Measurements from ENCODE around the gene MTR.

The MTR gene

GRCh38 chr1:236795035-236795756, at the start of gene MTR:
Gene MTR (plus strand): TSS chr1:236795292. CDS start chr1:236795704, 412 bp downstream.
- peak; percentile 99 for DNase-seq

DNA sequence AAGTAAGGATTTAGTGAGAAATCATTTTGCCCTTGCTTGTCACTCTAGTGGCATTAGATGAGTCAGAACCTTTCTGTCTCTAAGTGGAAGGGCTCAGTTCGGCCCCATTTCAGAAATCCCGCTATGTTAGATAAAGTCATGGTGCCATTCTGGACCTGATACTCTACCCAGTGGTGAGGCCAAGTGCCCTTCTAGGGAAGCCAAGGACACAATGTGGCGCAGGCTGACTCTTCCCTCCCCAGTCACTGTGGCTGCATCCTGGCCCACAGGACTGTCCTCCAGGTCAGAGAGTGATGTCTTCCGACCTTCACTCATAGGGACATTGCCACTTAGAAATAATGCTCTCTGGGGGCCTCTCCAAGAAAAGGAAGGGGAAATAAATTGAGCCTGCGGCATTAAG, 48.3 kb upstream of the MTR start:
- no peak for DNase-seq

DNA sequence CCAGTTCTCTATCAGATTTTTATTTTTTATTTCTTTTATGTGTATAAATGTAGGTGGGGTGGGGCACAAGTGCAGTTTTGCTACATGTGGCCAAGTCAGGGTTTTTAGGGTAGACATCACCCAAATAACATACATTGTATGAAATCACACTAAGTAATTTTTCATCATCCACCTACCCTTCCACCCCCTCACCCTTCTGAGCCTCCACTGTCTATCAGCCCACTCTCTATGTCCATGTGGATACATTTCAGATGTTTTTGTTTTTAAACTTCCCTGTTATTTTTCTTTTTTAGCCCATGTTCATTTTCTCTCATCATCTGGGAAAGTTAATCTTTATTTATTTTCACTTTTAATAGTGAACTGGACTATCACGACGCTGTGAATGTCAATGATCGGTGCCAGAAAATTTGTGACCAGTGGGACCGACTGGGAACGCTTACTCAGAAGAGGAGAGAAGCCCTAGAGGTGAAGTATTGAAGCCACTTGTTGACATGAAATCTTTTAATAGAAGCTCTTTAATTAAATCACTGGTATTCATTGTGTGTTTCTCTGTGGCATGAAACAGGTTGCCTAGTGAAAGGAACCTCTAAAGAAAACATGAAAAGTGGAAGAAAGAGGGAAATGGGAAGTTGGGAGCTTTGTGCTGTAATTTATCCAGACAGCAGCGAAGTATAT, 47.6 kb upstream of the MTR start:
- no peak for DNase-seq

GRCh38 chr1:236748268-236748870, 46.7 kb upstream of the MTR start:
- DNase-seq, result no peak

DNA sequence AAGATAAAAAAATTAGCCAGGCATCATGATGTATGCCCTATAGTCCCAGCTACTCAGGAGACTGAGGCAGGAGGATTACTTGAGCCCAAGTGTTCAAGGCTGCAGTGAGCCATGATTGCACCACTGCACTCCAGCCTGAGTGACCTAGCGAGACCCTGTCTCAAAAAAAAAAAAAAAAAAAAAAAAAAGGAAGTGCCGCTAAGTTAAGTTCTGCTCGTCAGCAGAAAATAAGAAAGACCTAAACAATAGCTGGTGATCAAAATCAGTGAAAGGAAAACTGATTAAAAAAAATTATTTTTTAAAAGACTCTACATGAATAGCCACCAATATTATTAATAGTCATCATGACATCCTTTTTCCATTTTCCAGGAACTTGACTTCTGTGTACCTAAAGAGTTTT, 44.2 kb upstream of the MTR start:
- no peak for DNase-seq

DNA sequence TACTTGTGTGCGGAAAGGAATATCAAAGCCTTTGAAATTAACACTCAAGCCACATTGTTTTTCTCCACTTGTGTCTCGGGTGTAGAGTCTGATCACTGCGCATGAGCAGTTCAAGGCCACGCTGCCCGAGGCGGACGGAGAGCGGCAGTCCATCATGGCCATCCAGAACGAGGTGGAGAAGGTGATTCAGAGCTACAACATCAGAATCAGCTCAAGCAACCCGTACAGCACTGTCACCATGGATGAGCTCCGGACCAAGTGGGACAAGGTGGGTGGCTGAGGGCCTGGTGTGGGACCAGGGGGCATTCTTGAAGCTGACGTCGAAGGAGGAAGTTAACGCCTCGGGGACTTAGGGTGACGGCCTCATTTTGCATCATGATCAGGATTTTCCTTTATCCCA, 43.7 kb upstream of the MTR start:
- DNase-seq, result no peak

DNA sequence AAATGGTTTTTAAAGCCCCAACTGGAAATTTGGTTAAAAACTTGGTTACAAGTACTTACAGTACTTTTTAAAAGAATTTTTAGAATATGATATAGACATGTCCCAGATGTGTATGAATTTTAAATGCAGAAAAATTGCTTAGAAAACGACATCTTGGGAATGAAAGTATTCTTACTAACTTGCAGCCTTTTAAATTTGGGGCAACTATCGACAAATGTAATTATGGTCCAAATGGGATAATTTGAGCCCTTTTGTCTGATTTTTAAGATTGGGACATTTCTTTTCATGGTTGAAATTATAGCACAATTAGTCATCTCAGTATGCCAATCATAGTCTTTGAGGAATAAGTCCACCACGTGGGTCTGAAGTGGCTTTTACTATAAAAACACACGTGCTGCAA, 43.2 kb upstream of the MTR start:
- DNase-seq, result no peak

DNA sequence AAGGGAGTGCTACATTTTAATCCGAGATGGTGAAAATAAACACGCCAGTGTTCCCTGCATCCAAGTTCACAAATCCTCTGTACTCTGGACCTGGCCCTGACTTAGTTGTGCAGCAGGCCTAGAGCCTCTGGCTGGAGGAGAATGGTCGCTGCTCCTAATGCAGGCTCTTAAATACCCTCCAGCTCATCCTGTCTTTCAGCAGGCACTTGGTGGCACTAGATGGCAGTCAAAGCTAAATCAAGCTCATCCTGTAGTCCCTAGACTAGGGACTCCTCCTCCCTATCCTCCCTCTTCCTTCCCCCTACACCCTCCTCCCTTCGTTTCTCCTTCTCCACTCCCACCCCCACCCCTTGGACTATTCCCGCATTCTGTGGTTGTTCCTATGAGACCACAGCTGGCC, 41.6 kb upstream of the MTR start:
- no peak for DNase-seq

DNA sequence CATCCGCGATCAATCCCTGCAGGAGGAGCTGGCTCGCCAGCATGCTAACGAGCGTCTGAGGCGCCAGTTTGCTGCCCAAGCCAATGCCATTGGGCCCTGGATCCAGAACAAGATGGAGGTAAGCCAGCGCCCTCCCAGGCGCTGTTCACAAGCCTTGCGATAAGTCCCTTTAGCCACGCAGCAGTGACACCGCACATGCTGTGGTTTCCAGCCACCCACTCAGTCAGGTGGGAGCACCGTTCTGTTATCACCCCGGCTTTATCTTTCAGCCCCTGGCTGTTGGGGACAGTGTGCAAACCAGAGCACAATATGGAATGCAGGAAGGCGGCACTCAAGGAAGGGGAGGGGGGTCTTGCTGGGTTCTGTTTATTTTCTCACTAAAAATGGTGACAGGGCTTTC, 41.1 kb upstream of the MTR start:
- no peak for DNase-seq

DNA sequence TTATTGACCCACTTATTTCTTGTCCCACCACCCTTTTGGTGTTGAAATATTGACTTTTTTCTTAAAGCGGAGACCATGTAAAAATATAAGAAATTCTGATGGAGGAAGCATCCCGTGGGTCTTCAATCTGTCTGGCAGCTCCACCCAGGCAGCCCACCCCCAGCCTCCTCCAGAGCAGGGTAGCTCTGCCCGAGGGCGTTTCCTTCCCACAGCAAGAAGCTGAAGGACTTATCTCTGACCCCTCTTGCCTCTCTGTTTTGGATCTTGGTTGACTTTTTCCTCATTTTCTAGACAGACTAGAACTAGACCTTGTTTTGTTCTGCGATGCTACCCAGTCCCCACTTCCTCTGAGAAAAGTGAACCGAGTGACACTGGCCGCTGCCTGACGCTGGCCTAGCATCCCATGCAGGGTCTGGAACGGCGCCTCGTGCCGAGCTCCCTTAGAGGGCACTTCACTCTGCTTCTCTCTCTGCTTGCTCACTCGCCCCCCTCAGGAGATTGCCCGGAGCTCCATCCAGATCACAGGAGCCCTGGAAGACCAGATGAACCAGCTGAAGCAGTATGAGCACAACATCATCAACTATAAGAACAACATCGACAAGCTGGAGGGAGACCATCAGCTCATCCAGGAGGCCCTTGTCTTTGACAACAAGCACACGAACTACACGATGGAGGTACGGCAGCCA, 40.4 kb upstream of the MTR start:
- DNase-seq, result no peak

GRCh38 chr1:236757640-236758039, 37.5 kb upstream of the MTR start:
- DNase-seq, result no peak

DNA sequence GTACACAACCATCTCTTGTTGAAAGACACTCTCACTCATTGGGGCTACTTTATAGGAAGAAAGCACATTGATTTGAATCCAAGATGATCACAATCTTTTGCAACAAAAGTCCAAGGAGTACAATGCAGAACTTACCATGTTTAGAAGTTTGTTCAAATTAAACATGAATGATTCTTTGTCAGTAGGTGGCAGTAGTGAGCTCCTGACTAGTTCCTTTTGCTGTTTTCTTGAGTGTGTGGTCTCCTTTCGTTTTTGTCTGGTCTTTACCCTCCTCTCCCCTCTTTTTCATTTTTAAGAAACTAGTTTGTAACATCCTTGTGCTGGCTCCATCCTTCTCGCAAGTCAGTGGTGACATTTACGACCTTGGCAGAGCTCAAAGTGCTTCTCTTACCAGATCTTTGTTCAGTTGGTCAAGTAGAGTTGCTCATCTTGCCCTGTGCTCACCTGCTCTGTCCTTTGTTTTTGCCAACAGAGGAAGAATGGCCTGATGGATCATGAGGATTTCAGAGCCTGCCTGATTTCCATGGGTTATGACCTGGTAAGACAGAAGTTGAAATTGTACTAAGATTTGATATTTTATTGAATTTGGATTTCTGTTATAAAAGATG, 35.7 kb upstream of the MTR start:
- DNase-seq, result no peak

- DNase-seq, result peak; percentile 35
Measured at GRCh38 chr1:236760480-236760879, 34.6 kb upstream of the MTR start.

- DNase-seq, result no peak
Measured at GRCh38 chr1:236760986-236761385, 34.1 kb upstream of the MTR start.

DNA sequence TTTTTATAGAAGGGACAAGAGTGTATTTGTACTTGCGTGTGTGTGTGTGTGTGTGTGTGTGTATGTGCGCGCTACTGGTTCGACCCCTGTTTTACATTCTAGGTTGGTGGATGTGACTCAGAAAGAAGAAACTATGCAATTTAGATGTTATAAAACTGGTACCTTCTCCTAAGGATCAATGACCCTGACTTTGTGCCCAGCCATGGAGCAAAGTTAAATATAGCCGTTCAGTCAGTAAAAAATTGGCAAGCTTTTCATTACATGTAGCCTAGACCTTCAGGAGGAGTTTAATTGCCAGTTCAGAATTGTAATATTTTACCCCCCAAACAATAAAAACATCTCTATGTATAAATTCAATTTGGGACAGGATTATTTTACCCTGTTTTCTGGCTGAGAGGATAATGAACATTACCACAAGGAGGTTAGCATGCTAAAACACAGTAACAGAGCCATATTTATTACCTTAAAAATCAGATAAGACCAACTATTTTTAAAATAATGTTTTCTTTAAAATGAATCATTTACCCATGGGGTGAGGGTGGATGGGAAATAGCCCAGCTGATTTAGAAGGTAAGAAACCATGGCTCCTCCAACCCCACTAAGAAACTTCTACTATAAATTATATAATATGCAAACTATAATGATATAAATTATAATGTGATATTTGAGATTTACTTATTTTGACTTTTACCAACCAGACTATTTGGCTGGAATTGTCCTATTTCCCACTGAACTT, 33.5 kb upstream of the MTR start:
- DNase-seq, result no peak

DNA sequence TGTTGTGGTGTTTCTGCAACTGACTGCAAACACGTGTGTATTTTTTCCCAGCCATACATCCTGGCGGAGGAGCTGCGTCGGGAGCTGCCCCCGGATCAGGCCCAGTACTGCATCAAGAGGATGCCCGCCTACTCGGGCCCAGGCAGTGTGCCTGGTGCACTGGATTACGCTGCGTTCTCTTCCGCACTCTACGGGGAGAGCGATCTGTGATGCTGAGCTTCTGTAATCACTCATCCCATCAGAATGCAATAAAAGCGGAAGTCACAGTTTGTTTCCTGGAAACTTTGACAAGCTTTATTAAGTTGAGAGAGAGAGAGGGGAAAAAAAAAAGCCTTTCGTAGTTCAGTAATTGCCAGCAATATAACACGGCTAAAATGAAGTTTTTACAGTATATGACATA, 32.7 kb upstream of the MTR start:
- DNase-seq, result no peak

DNA sequence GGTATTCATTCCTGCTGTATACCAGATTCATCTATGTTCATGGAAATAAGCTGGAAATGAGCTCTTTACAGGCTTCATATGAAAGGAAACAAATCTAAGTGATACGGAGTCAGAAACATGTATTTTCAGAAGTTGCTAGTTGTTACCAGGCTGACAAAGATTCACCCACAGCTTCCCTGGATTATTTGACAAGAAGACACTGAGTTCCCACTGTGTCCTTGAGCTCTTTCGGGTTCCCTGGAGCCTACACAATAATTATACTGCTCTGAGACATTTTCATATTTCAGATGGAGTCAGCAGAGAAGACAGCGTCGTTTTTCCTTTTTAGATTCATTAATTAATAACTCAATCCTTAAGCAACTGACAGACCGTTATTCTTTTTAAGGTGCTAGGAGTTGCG, 29.3 kb upstream of the MTR start:
- no peak for DNase-seq

DNA sequence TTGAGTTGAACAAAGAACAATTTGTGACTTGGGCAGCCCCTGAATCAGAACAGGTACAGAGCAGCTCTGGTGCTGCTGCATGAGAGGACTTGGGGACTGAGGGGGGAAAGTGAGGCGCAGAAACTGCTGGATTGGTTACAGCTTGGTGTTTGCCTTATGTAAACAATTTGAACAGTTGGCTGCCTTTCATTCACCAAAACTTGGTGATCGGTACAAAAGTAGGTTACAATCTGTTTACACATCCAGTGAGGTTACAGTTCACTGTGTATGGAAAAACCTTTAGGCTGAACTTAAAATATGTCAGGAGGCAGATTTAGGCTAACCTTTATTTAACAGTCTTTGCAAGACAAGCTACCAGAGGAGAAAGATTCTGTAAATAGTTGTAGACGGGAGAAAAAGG, 28.6 kb upstream of the MTR start:
- DNase-seq, result no peak

DNA sequence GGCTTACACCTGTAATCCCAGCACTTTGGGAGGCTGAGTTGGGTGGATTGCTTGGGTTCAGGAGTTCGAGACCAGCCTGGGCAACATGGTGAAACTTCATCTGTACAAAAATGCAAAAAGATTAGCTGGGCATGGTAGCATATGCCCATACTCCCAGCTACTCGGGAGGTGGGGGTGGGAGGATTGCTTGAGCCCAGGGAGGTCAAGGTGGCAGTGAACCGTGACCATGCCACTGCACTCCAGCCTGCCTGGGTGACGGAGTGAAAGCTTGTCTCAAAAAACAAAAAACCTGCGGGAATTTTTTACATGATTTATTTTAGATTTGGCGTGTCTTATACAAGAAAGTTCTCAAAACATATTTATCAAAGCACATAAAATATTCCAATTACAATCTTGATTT, 27.8 kb upstream of the MTR start:
- no peak for DNase-seq

DNA sequence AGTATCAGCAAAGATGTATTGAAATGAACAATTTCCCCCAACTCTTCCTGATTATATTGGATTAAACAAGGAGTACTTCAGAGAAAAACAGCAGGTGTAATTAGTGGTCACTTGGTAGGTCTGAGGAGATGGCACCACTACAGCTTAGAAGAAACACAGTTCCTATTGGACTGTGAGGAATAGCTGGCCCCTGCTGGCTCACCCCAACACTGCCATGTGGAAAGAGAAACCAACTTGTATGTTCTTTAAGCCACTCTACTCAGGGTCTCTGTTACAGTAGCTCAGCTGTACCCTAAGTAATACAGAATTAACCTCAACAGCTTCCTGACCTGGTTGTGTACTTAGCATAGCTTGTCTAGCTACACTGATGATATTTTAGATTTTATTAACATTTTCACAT, 26.5 kb upstream of the MTR start:
- DNase-seq, result no peak

DNA sequence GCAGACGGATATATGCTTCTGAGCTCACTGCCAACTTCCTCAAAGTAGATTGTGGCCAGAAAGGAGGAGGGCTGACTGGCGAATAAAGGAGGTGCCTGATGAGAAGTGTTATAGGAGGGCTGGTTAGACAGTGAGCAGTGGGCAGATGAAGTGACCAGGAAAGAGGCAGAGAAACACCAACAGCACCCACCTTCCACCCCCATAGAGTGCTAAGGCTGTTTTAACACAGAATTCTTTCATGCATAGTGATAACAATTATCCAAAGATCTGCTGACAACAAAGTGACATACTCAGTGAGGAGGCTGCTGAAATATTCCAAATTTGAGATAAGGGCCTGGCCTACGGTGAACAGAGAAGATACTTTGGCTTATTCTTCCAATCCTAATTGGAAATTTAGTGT, 21.2 kb upstream of the MTR start:
- DNase-seq, result no peak

GRCh38 chr1:236774926-236775325, 20.2 kb upstream of the MTR start:
- DNase-seq, result no peak

DNA sequence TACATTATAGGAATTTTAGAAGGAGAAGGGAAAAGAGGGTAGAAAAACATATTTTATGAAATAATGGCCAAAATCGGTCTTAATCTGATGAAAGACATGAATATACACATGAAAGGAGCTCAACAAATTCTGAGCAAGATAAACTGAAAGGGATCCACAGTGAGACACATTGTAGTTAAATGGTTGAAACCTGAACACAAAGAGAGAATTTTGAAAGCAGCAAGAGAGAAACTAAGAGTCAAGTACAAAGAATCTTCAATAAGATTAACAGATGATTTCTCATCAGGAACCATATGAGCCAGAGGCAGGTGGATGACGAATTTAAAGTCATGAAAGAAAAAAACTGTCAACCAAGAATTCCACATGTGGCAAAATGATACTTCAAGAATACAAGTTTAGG, 15.8 kb upstream of the MTR start:
- no peak for DNase-seq
